A673 (cell line): ENCODE data around the gene ALDH1L1.

ENCODE experiments used
- CTCF ChIP-seq: fragments of 300-800, 200-600 bp; sonication (generic); conservative IDR thresholded peaks from 2 replicates; pipeline ENCODE4 v1.5.1; 2017; ENCODE audit warnings: low read depth, mild to moderate bottlenecking, antibody characterized with exemption, low read length, moderate library complexity, mixed read lengths
- EZH2 ChIP-seq: fragments of 200-600 bp; sonication (generic); IDR thresholded peaks from 2 replicates; pipeline ENCODE4 v1.6.1; 2017; ENCODE audit warnings: borderline replicate concordance, low read depth, mild to moderate bottlenecking, mixed read lengths, antibody characterized with exemption, low read length; ENCODE audit not compliant: poor library complexity, severe bottlenecking

- TF ChIP-seq CTCF (peak; percentile 91), EZH2 (no peak)
These were observed 17.6 kb upstream of the ALDH1L1 start for GRCh38 chr3:126197854-126198584.
